Thyroid gland (tissue), 4 donors: Measurements from ENCODE around the gene THRB.

Experiments used
- CTCF ChIP-seq, 6 experiments: fragments of 200-600 bp in 3 of 6; fragments of 450-650 bp in 3 of 6; sonication (generic) in 3 of 6; IDR thresholded peaks; one replicate each; pipeline ENCODE4 v1.5.1; 2016 to 2019; ENCODE audit warnings: antibody characterized with exemption in 6 of 6, mild to moderate bottlenecking in 2 of 6, inconsistent platforms in 1 of 6, moderate library complexity in 1 of 6
- POLR2A ChIP-seq, 2 donors: fragments of 450-650 bp; IDR thresholded peaks; one replicate each; pipeline ENCODE4 v1.6.1; 2017; ENCODE audit warnings: antibody characterized with exemption in 2 of 2, mild to moderate bottlenecking in 2 of 2, moderate library complexity in 1 of 2

DNA sequence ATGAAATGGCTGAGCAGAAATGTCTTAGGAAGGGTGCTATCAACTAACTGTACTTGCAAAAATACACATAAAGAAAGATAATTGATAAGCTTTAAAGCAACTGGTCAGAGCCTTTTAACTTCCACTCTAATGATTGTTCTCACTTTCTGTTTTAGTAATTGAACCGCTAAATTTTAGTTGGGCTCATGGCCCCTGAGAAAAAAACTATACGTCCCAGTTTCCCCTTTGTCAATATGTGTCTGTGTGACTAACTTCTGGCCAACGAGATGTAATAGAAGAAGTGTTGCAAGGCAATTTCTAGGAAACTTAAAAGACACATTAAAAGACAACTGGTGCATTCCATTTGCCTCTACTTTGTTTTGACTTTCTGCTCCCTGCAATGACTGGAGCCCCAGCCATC lies 325.7 kb downstream of the THRB start:
- no peak for TF ChIP-seq POLR2A (IDR thresholded peaks at IDR 0.05)
- no peak for TF ChIP-seq CTCF (IDR thresholded peaks at IDR 0.05)
